GM12878 (cell line): Measurements from ENCODE around the gene PHC3. TPM values are rescaled to one million over a fixed set of nuclear protein-coding genes. Genes with fewer than 3 reads are reported as not detected.

Experiments
- ATAC-seq: fragments of 200-7000 bp; cut with Tn5 transposase; 3 replicates; pipeline ENCODE4 v1.9.1; 2020; ENCODE audit warnings: mild to moderate bottlenecking, moderate library complexity
- BruUV-seq: library from RNA; stranded (reverse); fragments of 400-500 nt; replicated peaks from 2 replicates; lab custom pipeline; 2021; lab: Mats Ljungman, UMichigan
- CTCF ChIA-PET: fragments of 300-600 bp; sonication (Branson Sonifier 250); formaldehyde crosslinking; extraction: SDS; loops from one replicate; lab custom pipeline; 2021; ENCODE audit warnings: inconsistent platforms; lab: Yijun Ruan, JAX
- POLR2A ChIA-PET: fragments of 350-600 bp; formaldehyde crosslinking; extraction: SDS; loops from one replicate; lab custom pipeline; 2021; ENCODE audit warnings: inconsistent platforms; lab: Charles Lee
- RAD21 ChIA-PET: fragments of 300-600 bp; sonication (Branson Sonifier 250); formaldehyde crosslinking; loops from one replicate; lab custom pipeline; 2023; ENCODE audit warnings: antibody characterized with exemption; ENCODE audit not compliant: unreplicated experiment; lab: Charles Lee
- SMC1A ChIA-PET: fragments of 300-600 bp; sonication (Branson Sonifier 250); formaldehyde crosslinking; loops from one replicate; lab custom pipeline; 2023; ENCODE audit not compliant: unreplicated experiment, uncharacterized antibody; lab: Charles Lee
- DNase-seq: peaks from one replicate; pipeline ENCODE4 v3.0.0-alpha.2; 2011; ENCODE audit warnings: low read depth, low spot score
- FAIRE-seq: peaks from 3 replicates; lab custom pipeline; 2011; peaks lifted over from hg19 to GRCh38; lab: Jason Lieb, UNC
- H2AFZ ChIP-seq: 2 replicates; pipeline ENCODE4 v1.6.0; 2011; ENCODE audit warnings: low read depth, low read length, control low read depth; ENCODE audit not compliant: control insufficient read depth
- H3K27ac ChIP-seq: 2 replicates; pipeline ENCODE4 v1.5.1; 2011; ENCODE audit warnings: control low read depth; ENCODE audit not compliant: control insufficient read depth, insufficient read depth
- H3K27me3 ChIP-seq, 2 experiments: replicated peaks in 1 of 2; 2 replicates each; pipeline versions ENCODE4 v1.6.0 to v1.6.1; 2011; ENCODE audit warnings: low read length in 1 of 2; ENCODE audit not compliant: control insufficient read depth in 2 of 2, insufficient read depth in 2 of 2
- H3K36me3 ChIP-seq, 2 experiments: 2 replicates each; pipeline ENCODE4 v1.5.1; 2011; ENCODE audit warnings: low read length in 1 of 2; ENCODE audit not compliant: control insufficient read depth in 2 of 2, insufficient read depth in 2 of 2
- H3K4me1 ChIP-seq: 2 replicates; pipeline ENCODE4 v1.6.1; 2011; ENCODE audit warnings: mild to moderate bottlenecking, low read length, moderate library complexity, mixed read lengths; ENCODE audit not compliant: control insufficient read depth, insufficient read depth
- H3K4me2 ChIP-seq: 2 replicates; pipeline ENCODE4 v1.6.0; 2011; ENCODE audit warnings: control low read depth; ENCODE audit not compliant: control insufficient read depth, insufficient read depth
- H3K4me3 ChIP-seq: fragments of 200-600 bp; sonication (generic); 2 replicates; pipeline ENCODE4 v1.5.1; 2016
- H3K79me2 ChIP-seq: 2 replicates; pipeline ENCODE4 v1.6.0; 2011; ENCODE audit warnings: low read length; ENCODE audit not compliant: control insufficient read depth, insufficient read depth
- H3K9ac ChIP-seq: 2 replicates; pipeline ENCODE4 v1.8.0; 2011; ENCODE audit warnings: low read length, control low read depth, mixed read lengths; ENCODE audit not compliant: control insufficient read depth, insufficient read depth
- H3K9me3 ChIP-seq: replicated peaks from 3 replicates; pipeline ENCODE4 v1.5.1; 2011; ENCODE audit warnings: mild to moderate bottlenecking, low read length; ENCODE audit not compliant: control insufficient read depth, insufficient read depth
- H4K20me1 ChIP-seq: 2 replicates; pipeline ENCODE4 v1.6.0; 2011; ENCODE audit not compliant: control insufficient read depth, insufficient read depth
- CBFB ChIP-seq: IDR thresholded peaks from 2 replicates; pipeline ENCODE4 v1.6.1; 2016; ENCODE audit warnings: antibody characterized with exemption, low read depth
- KAT2A ChIP-seq: conservative IDR thresholded peaks from 2 replicates; pipeline ENCODE4 v1.6.1; 2011; ENCODE audit warnings: low read depth, low read length; ENCODE audit not compliant: control insufficient read depth
- MTA2 ChIP-seq: fragments of 450-650 bp; IDR thresholded peaks from 2 replicates; pipeline ENCODE4 v1.6.1; 2016; ENCODE audit warnings: low read depth, mild to moderate bottlenecking, moderate library complexity
- NFYA ChIP-seq: IDR thresholded peaks from 2 replicates; pipeline ENCODE4 v1.6.1; 2011; ENCODE audit warnings: low read depth, mild to moderate bottlenecking, low read length, improper control_type of control experiment, borderline replicate concordance
- RCOR1 ChIP-seq: conservative IDR thresholded peaks from 2 replicates; pipeline ENCODE4 v1.6.1; 2012; ENCODE audit warnings: low read depth, low read length, improper control_type of control experiment
- SREBF1 ChIP-seq: IDR thresholded peaks from 2 replicates; pipeline ENCODE4 v1.6.1; 2012; ENCODE audit warnings: mild to moderate bottlenecking, low read length
- SRF ChIP-seq, 2 experiments: IDR thresholded peaks; 2 replicates each; pipeline ENCODE4 v1.6.1; 2011; ENCODE audit warnings: low read depth in 2 of 2, low read length in 2 of 2, mild to moderate bottlenecking in 1 of 2, moderate library complexity in 1 of 2
- WGBS: methylation state at CpG from one replicate; pipeline ENCODE4 v1.1.6; 2016; ENCODE audit warnings: low lambda C conversion rate; ENCODE audit not compliant: insufficient replicate concordance, insufficient coverage; ENCODE audit errors: missing lambda C conversion rate; 5-methylcytosine and 5-hydroxymethylcytosine counted together
- in situ Hi-C: fragments of 300-500 bp; cut with MboI; formaldehyde crosslinking; loops from 9 replicates; pipeline ENCODE4 v1.14.3; 2018; ENCODE audit warnings: mixed read lengths
- intact Hi-C: fragments of 100-400 bp; cut with micrococcal nuclease; formaldehyde crosslinking; loops from one replicate; pipeline ENCODE4 v1.14.2; 2022; ENCODE audit not compliant: unreplicated experiment
- polyA plus RNA-seq, 11 experiments: library from polyadenylated mRNA; depleted of rRNA in 4 of 11; unstranded in 6 of 11; stranded (reverse) in 5 of 11; fragments of >200 nt; fragmentation: Nextera tagmentation in 4 of 11; fragmentation: Illumina TruSeq in 1 of 11; extraction: Ambion mirVana in 4 of 11; extraction: Trizol in 1 of 11; gene quantifications; 1 replicate in 1 of 11; 2 replicates in 10 of 11; pipeline versions ENCODE4 v1.2.1 to v1.2.3, GENCODE V29; 2011 to 2016; ENCODE audit warnings: inconsistent platforms in 2 of 11, missing spikeins in 2 of 11, low read depth in 1 of 11
- total RNA-seq, 4 experiments: library from RNA; depleted of rRNA in 3 of 4; stranded (reverse); fragments of >200 nt in 3 of 4; fragmentation: Illumina TruSeq in 1 of 4; extraction: Trizol in 1 of 4; gene quantifications; 2 replicates each; pipeline versions ENCODE4 v1.2.1 to v1.2.3, GENCODE V29; 2013 to 2021
- TF ChIP-seq, protein P1 (sequence below): fragments of 450-650 bp; IDR thresholded peaks from 2 replicates; pipeline ENCODE4 v1.6.1; 2017; ENCODE audit warnings: mild to moderate bottlenecking

Gene PHC3
- total and polyA plus RNA-seq, 10 of the 15 experiments (the other 5 are each of a cell fraction or from before 2014, with no cell fraction given), result 3.3 to 62.3 (median 22.1) TPM

- ChIA-PET RAD21 (no interaction called here), POLR2A (interaction anchor here (0.6 kb wide), 1 partner anchor 13 kb away, joined by 5 read pairs; no protein-coding TSS in a partner anchor), SMC1A (interaction anchor here (1.0 to 9.1 kb wide), 2 partner anchors 14 kb away, joined by 3 to 115 read pairs; no protein-coding TSS in a partner anchor), CTCF (interaction anchor here (1.0 to 4.0 kb wide), 3 partner anchors 11 to 19 kb away, joined by 4 to 14 read pairs (median 4); no protein-coding TSS in a partner anchor)
- intact Hi-C loops, result no loop called here
- WGBS, result 46% methylated on average over 1 of the region's 1 CpG
- no peak for DNase-seq
- Histone ChIP-seq H3K79me2 (peaks cover 74% of the 10 kb centered on the region), H3K9me3 (peaks cover 7% of the 10 kb centered on the region; the same call in 2 of the 3 replicates), H3K27me3 (no peaks in the 10 kb centered on the region), H3K4me3 (no peak overlapping the region), H3K36me3 (peaks cover 5 to 41% of the 10 kb centered on the region in 2 experiments), H4K20me1 (no peaks in the 10 kb centered on the region), H3K27ac (peak overlapping the region; percentile 63), H3K4me2 (no peak overlapping the region), H2AFZ (no peak overlapping the region), H3K4me1 (peaks cover 15% of the 10 kb centered on the region), H3K9ac (no peak overlapping the region)
- peak; percentile 53 for ATAC-seq
- peak; percentile 35 for FAIRE-seq
- TF ChIP-seq NFYA, result no peak
- TF ChIP-seq KAT2A, result no peak
- no peak for TF ChIP-seq SRF (IDR thresholded peaks at IDR 0.05; ENCODE audit: low read depth in 2 of 2, low read length in 2 of 2)
- TF ChIP-seq RCOR1, result no peak
- TF ChIP-seq SREBF1, result no peak
- TF ChIP-seq CBFB, result no peak
- TF ChIP-seq, protein P1, sequence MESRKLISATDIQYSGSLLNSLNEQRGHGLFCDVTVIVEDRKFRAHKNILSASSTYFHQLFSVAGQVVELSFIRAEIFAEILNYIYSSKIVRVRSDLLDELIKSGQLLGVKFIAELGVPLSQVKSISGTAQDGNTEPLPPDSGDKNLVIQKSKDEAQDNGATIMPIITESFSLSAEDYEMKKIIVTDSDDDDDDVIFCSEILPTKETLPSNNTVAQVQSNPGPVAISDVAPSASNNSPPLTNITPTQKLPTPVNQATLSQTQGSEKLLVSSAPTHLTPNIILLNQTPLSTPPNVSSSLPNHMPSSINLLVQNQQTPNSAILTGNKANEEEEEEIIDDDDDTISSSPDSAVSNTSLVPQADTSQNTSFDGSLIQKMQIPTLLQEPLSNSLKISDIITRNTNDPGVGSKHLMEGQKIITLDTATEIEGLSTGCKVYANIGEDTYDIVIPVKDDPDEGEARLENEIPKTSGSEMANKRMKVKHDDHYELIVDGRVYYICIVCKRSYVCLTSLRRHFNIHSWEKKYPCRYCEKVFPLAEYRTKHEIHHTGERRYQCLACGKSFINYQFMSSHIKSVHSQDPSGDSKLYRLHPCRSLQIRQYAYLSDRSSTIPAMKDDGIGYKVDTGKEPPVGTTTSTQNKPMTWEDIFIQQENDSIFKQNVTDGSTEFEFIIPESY, result no peak
- TF ChIP-seq MTA2, result peak; percentile 60
- in situ Hi-C loops, result no loop called here
- BruUV-seq, result no TSS peak
Measured at GRCh38 chr3:170159459-170159858, 22.1 kb downstream of the PHC3 start.
